HepG2 (cell line): ENCODE measurements around the gene TEF. TPM values are rescaled to one million over a fixed set of nuclear protein-coding genes. Genes with fewer than 3 reads are reported as not detected.

Experiments used
- DR1 ChIP-seq: sonication (generic); formaldehyde crosslinking; IDR thresholded peaks from 2 replicates; pipeline ENCODE4 v1.8.0; 2021; ENCODE audit warnings: mild to moderate bottlenecking, missing genetic modification reagents, inconsistent platforms
- GPN1 ChIP-seq: sonication (generic); formaldehyde crosslinking; IDR thresholded peaks from 2 replicates; pipeline ENCODE4 v1.5.1; 2020; ENCODE audit warnings: missing genetic modification reagents, borderline replicate concordance
- HNRNPL ChIP-seq: fragments of 200-400 bp; formaldehyde crosslinking; IDR thresholded peaks from 2 replicates; pipeline ENCODE4 v1.6.1; 2017; ENCODE audit warnings: mild to moderate bottlenecking, low read depth, low read length
- KDM3A ChIP-seq: IDR thresholded peaks from 2 replicates; pipeline ENCODE4 v1.6.1; 2018; ENCODE audit warnings: low read depth, missing compliant biosample characterization
- KLF11 ChIP-seq: IDR thresholded peaks from 2 replicates; pipeline ENCODE4 v1.6.1; 2016; ENCODE audit warnings: missing compliant biosample characterization
- MTF1 ChIP-seq: sonication (generic); formaldehyde crosslinking; IDR thresholded peaks from 2 replicates; pipeline ENCODE4 v1.5.0; 2020; ENCODE audit warnings: missing genetic modification reagents
- MYNN ChIP-seq: sonication (generic); formaldehyde crosslinking; IDR thresholded peaks from 2 replicates; pipeline ENCODE4 v1.4.0; 2020; ENCODE audit warnings: mild to moderate bottlenecking, low read depth, missing genetic modification reagents
- NCOA1 ChIP-seq: sonication (generic); formaldehyde crosslinking; IDR thresholded peaks from 2 replicates; pipeline ENCODE4 v1.9.0; 2021; ENCODE audit warnings: missing genetic modification reagents
- NFATC3 ChIP-seq: sonication (generic); formaldehyde crosslinking; IDR thresholded peaks from 2 replicates; pipeline ENCODE4 v1.5.1; 2020; ENCODE audit warnings: mild to moderate bottlenecking, missing genetic modification reagents
- SRY ChIP-seq: sonication (generic); formaldehyde crosslinking; IDR thresholded peaks from 2 replicates; pipeline ENCODE4 v1.8.0; 2022; ENCODE audit warnings: mild to moderate bottlenecking, missing genetic modification reagents
- TAF15 ChIP-seq: fragments of 200-400 bp; formaldehyde crosslinking; IDR thresholded peaks from one replicate; pipeline ENCODE4 v1.6.1; 2018; ENCODE audit warnings: mild to moderate bottlenecking, low read depth, low read length; ENCODE audit not compliant: poor library complexity, severe bottlenecking
- TARDBP ChIP-seq: sonication (generic); formaldehyde crosslinking; IDR thresholded peaks from 2 replicates; pipeline ENCODE4 v1.8.0; 2022; ENCODE audit warnings: mild to moderate bottlenecking, missing genetic modification reagents
- YEATS4 ChIP-seq: sonication (generic); formaldehyde crosslinking; IDR thresholded peaks from 2 replicates; pipeline ENCODE4 v1.4.0; 2020; ENCODE audit warnings: missing genetic modification reagents, borderline replicate concordance
- ZBTB37 ChIP-seq: sonication (generic); formaldehyde crosslinking; IDR thresholded peaks from 2 replicates; pipeline ENCODE4 v1.4.0; 2020; ENCODE audit warnings: mild to moderate bottlenecking, missing genetic modification reagents
- ZBTB38 ChIP-seq: sonication (generic); formaldehyde crosslinking; IDR thresholded peaks from 2 replicates; pipeline ENCODE4 v1.5.1; 2020; ENCODE audit warnings: mild to moderate bottlenecking, missing genetic modification reagents
- ZFP62 ChIP-seq: sonication (generic); formaldehyde crosslinking; IDR thresholded peaks from 2 replicates; pipeline ENCODE4 v1.4.0; 2020; ENCODE audit warnings: missing genetic modification reagents
- ZGPAT ChIP-seq: IDR thresholded peaks from 2 replicates; pipeline ENCODE4 v1.6.1; 2016; ENCODE audit warnings: mild to moderate bottlenecking
- ZKSCAN1 ChIP-seq: fragments of 150-350 bp; IDR thresholded peaks from 2 replicates; pipeline ENCODE4 v1.6.1; 2014; ENCODE audit warnings: low read length
- ZNF160 ChIP-seq: sonication (generic); formaldehyde crosslinking; IDR thresholded peaks from 2 replicates; pipeline ENCODE4 v1.8.0; 2022; ENCODE audit warnings: mild to moderate bottlenecking, inconsistent platforms, missing genetic modification reagents
- ZNF317 ChIP-seq: sonication (generic); formaldehyde crosslinking; IDR thresholded peaks from 2 replicates; pipeline ENCODE4 v1.5.0; 2020; ENCODE audit warnings: mild to moderate bottlenecking, missing genetic modification reagents
- ZNF354B ChIP-seq: sonication (generic); formaldehyde crosslinking; IDR thresholded peaks from 2 replicates; pipeline ENCODE4 v1.8.0; 2022; ENCODE audit warnings: mild to moderate bottlenecking, missing genetic modification reagents
- ZNF432 ChIP-seq: sonication (generic); formaldehyde crosslinking; IDR thresholded peaks from 2 replicates; pipeline ENCODE4 v1.5.0; 2020; ENCODE audit warnings: missing genetic modification reagents, mild to moderate bottlenecking, borderline replicate concordance
- ZNF547 ChIP-seq: sonication (generic); formaldehyde crosslinking; IDR thresholded peaks from 2 replicates; pipeline ENCODE4 v1.5.1; 2020; ENCODE audit warnings: mild to moderate bottlenecking, missing genetic modification reagents
- ZNF574 ChIP-seq: sonication (generic); formaldehyde crosslinking; IDR thresholded peaks from 2 replicates; pipeline ENCODE4 v1.4.0; 2020; ENCODE audit warnings: missing genetic modification reagents
- ZNF775 ChIP-seq: sonication (generic); formaldehyde crosslinking; IDR thresholded peaks from 2 replicates; pipeline ENCODE4 v1.4.0; 2020; ENCODE audit warnings: missing genetic modification reagents, mild to moderate bottlenecking, moderate library complexity, borderline replicate concordance
- ZNF792 ChIP-seq: IDR thresholded peaks from 2 replicates; pipeline ENCODE4 v1.6.1; 2016
- ZSCAN22 ChIP-seq: sonication (generic); formaldehyde crosslinking; IDR thresholded peaks from 2 replicates; pipeline ENCODE4 v1.4.0; 2020; ENCODE audit warnings: mild to moderate bottlenecking, missing genetic modification reagents
- polyA plus RNA-seq, 8 experiments: library from polyadenylated mRNA; depleted of rRNA in 3 of 8; stranded (reverse) in 7 of 8; unstranded in 1 of 8; fragments of >200 nt; fragmentation: Illumina TruSeq in 4 of 8; extraction: Trizol in 4 of 8; gene quantifications; 2 replicates each; pipeline versions ENCODE4 v1.2.1 to v1.2.3, GENCODE V29; 2011 to 2016; ENCODE audit warnings: low read depth in 4 of 8, missing spikeins in 1 of 8, mixed read lengths in 1 of 8; ENCODE audit not compliant: insufficient read depth in 1 of 8
- total RNA-seq, 5 experiments: library from RNA; depleted of rRNA; stranded (reverse); fragments of >200 nt; fragmentation: Illumina TruSeq; extraction: Trizol; gene quantifications; 2 replicates each; pipeline ENCODE4 v1.2.3, GENCODE V29; 2016; ENCODE audit warnings: low read depth in 1 of 5

Gene TEF
- total and polyA plus RNA-seq, 2 of the 13 experiments (the other 11 are each of a cell fraction or from before 2014, with no cell fraction given) = 7.6 to 11.2 TPM

- peak; percentile 96 for TF ChIP-seq ZNF574 (CRISPR knock-in tag)
- peak; percentile 75; the same call in 1 of the 2 replicates for TF ChIP-seq ZNF160 (CRISPR knock-in tag)
- TF ChIP-seq KLF11 (CRISPR knock-in tag) = peak; percentile 94; the same call in 1 of the 2 replicates
- peak; percentile 97 for TF ChIP-seq ZNF792 (CRISPR knock-in tag)
- TF ChIP-seq ZBTB37 (CRISPR knock-in tag) = peak; percentile 25; the same call in 1 of the 2 replicates
- peak; percentile 92; the same call in 1 of the 2 replicates for TF ChIP-seq ZNF547 (CRISPR knock-in tag)
- no peak for TF ChIP-seq ZSCAN22
- peak; percentile 61; the same call in 1 of the 2 replicates for TF ChIP-seq GPN1 (CRISPR knock-in tag)
- TF ChIP-seq ZFP62 (CRISPR knock-in tag) = no peak
- TF ChIP-seq HNRNPL = peak; percentile 87
- no peak; the same call in 1 of the 2 replicates for TF ChIP-seq MYNN (CRISPR knock-in tag)
- TF ChIP-seq ZBTB38 (CRISPR knock-in tag) = peak; percentile 93
- TF ChIP-seq ZGPAT (CRISPR knock-in tag) = peak; percentile 98
- peak; percentile 99 for TF ChIP-seq SRY (CRISPR knock-in tag)
- peak; percentile 73 for TF ChIP-seq TARDBP
- peak; percentile 70; the same call in 1 of the 2 replicates for TF ChIP-seq MTF1
- peak; percentile 86 for TF ChIP-seq ZNF317 (CRISPR knock-in tag)
- no peak; the same call in 1 of the 2 replicates for TF ChIP-seq ZNF432 (CRISPR knock-in tag)
- no peak for TF ChIP-seq ZNF354B
- peak; percentile 76; the same call in 1 of the 2 replicates for TF ChIP-seq ZKSCAN1
- TF ChIP-seq DR1 (CRISPR knock-in tag) = peak; percentile 97
- TF ChIP-seq ZNF775 = no peak; the same call in 1 of the 2 replicates
- TF ChIP-seq YEATS4 = peak; percentile 98
- TF ChIP-seq NFATC3 (CRISPR knock-in tag) = peak; percentile 61; the same call in 1 of the 2 replicates
- TF ChIP-seq KDM3A (CRISPR knock-in tag) = peak; percentile 90
- peak; percentile 83; the same call in 1 of the 2 replicates for TF ChIP-seq NCOA1 (CRISPR knock-in tag)
- TF ChIP-seq TAF15 = peak; percentile 96
Measured at GRCh38 chr22:41446639-41447434, 65.1 kb downstream of the TEF start, which contains the start of gene TOB2 (continued).
